HG02973 (cell line): ENCODE data around the gene SNRNP27.

Experiments
- ATAC-seq: cut with Tn5 transposase; IDR thresholded peaks from one replicate; pipeline ENCODE4 v1.9.1; 2021; ENCODE audit warnings: moderate library complexity; ENCODE audit not compliant: unreplicated experiment

The SNRNP27 gene

GRCh38 chr2:69914950-69915945 lies 21.5 kb downstream of the SNRNP27 start, which contains the start of gene MXD1:
MXD1 (plus strand) TSS chr2:69915109; CDS start chr2:69915331, 222 bp downstream.
- ATAC-seq, result no peak

- no peak for ATAC-seq
Measured at GRCh38 chr2:69916106-69916505, 22.4 kb downstream of the SNRNP27 start.

- ATAC-seq, result no peak
Measured at GRCh38 chr2:69917852-69918251, 24.1 kb downstream of the SNRNP27 start.

GRCh38 chr2:69918401-69918800 lies 24.6 kb downstream of the SNRNP27 start:
- ATAC-seq, result no peak

GRCh38 chr2:69923116-69923515 lies 29.4 kb downstream of the SNRNP27 start:
- ATAC-seq, result no peak

GRCh38 chr2:69926849-69927515 lies 33.2 kb downstream of the SNRNP27 start:
- no peak for ATAC-seq

GRCh38 chr2:69931832-69932595 lies 38.3 kb downstream of the SNRNP27 start:
- ATAC-seq, result no peak

- no peak for ATAC-seq
Measured at GRCh38 chr2:69932596-69932922, 38.8 kb downstream of the SNRNP27 start.

- ATAC-seq, result no peak
Measured at GRCh38 chr2:69933254-69933828, 39.6 kb downstream of the SNRNP27 start.

- no peak for ATAC-seq
Measured at GRCh38 chr2:69933839-69934613, 40.3 kb downstream of the SNRNP27 start.

- no peak for ATAC-seq
Measured at GRCh38 chr2:69934614-69934908, 40.8 kb downstream of the SNRNP27 start.

- no peak for ATAC-seq
Measured at GRCh38 chr2:69935011-69935410, 41.3 kb downstream of the SNRNP27 start.

GRCh38 chr2:69936906-69937305 lies 43.1 kb downstream of the SNRNP27 start:
- ATAC-seq, result no peak

- no peak for ATAC-seq
Measured at GRCh38 chr2:69937968-69938367, 44.2 kb downstream of the SNRNP27 start.

- ATAC-seq, result no peak
Measured at GRCh38 chr2:69939722-69940121, 46.0 kb downstream of the SNRNP27 start.

GRCh38 chr2:69940691-69941090 lies 46.9 kb downstream of the SNRNP27 start:
- no peak for ATAC-seq

- ATAC-seq, result no peak
Measured at GRCh38 chr2:69943000-69943842, 49.5 kb downstream of the SNRNP27 start.

GRCh38 chr2:69943843-69944525 lies 50.2 kb downstream of the SNRNP27 start:
- no peak for ATAC-seq

- no peak for ATAC-seq
Measured at GRCh38 chr2:69944756-69945155, 51.0 kb downstream of the SNRNP27 start.
